HG03025 (cell line): ENCODE results near the gene DENND1A.

ENCODE experiments used
- ATAC-seq: cut with Tn5 transposase; IDR thresholded peaks from one replicate; pipeline ENCODE4 v1.9.1; 2021; ENCODE audit warnings: mild to moderate bottlenecking, moderate library complexity; ENCODE audit not compliant: unreplicated experiment, low FRiP score

Gene DENND1A

DNA sequence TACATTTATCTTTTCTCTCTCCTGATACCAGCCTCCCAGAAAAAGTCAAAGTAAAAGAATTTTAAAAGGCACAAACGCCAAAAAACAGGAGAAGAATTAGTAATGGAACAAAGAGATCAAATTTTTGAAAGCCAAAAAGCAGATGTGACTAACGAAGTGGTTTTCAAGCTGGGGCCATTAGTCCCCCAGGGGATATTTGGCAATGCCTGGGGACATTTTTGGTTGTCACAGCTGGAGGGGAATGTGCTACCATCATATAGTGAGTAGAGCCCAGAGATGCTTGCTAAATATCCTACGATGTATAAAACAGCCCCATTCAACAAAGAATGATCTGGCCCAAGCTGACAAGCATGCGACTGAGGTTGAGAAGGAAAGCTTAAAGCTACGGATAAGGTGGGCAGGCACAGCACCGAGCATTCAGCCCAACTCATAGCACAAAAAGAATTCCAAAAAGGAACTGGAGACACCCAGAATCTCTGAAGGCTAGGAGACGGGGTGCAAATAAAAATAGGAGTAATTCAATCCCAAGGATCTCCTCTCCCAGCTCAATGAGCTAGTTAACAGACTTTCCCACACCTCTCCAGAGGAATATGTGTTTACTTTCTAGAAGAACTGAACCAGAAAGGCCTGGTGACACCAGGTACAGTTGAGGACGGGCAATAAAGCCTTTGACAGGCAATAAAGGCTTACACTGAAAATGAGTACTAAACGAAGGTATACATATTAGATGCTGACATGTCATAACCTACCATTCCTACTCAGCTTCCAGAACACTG is 269.0 kb downstream of the DENND1A start:
- no peak for ATAC-seq

- ATAC-seq = no peak
These were observed 270.6 kb downstream of the DENND1A start for GRCh38 chr9:123659358-123659757.

DNA sequence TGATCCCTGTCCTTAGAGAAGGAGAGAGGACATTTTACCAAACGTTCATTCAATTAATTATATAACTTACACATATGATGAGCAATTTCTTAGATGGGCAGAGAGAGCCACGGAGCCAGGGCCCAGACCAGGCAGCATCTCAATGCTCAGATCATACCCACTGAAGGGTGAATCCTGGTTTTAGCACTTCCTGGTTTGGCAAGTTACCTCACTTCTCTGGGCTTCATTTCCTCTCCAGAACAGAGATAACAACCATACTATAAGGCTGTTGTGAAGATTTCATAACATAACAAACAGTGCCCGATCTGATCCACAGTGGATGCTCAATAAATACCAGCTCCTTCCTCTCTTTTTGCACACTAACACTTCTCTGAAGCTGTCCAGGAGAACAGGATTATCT is 271.1 kb downstream of the DENND1A start:
- ATAC-seq = no peak

DNA sequence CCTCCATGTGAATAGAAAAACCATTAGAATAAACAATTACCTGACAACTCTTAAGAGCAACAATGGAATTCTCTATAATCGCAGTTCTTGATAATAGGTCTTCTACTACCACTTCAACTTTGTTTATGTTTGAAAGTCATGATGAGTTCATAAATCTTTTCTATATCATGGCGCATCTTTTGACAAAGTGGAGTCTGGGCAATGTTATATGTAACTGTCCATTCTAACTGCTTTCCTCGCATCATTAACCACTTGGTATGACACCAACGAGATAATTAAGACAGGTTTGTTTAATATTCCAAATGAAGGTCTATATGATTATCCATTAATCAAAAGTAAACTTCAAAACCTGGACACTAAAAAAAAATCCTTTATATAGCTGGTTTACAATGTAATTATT is 272.0 kb downstream of the DENND1A start:
- no peak for ATAC-seq

DNA sequence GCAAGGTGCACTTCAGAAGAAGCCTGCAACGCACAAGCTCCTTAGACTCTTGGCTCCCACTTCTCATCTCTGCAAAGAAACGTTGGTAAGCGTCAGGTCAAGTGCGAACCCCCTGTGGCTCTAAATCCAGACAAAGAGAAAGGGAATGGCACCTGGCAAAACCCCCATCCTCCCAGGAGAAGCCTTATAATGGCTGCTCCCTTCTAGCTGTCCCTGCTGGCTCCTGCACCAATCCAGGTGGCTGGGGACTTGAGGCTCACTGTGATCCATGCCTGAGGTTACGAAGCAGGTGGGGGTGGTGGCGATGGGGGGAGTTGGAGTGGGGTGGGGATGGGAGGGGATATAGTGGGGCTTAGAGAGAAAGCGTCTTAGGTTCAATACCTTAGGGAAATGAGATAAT is 272.8 kb downstream of the DENND1A start:
- no peak for ATAC-seq

DNA sequence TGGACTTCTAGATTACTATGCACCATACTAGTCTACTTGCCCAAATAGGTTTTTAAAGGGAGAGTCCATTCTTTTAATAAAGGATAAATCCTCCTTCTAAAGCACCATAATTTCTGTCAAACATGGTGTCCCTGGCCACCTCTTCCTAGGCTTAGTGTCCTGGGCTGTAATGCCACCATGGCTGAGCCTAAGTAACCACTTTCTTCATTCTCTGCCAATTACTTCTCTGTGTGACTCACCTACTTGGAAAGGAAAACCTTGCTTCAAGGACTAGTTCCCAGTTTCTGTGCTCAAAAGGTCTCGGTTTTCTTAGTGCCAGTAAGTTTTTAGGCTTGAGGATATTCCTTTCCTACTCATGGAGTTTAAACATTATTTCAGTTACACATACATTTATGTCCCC is 273.4 kb downstream of the DENND1A start:
- ATAC-seq = no peak

DNA sequence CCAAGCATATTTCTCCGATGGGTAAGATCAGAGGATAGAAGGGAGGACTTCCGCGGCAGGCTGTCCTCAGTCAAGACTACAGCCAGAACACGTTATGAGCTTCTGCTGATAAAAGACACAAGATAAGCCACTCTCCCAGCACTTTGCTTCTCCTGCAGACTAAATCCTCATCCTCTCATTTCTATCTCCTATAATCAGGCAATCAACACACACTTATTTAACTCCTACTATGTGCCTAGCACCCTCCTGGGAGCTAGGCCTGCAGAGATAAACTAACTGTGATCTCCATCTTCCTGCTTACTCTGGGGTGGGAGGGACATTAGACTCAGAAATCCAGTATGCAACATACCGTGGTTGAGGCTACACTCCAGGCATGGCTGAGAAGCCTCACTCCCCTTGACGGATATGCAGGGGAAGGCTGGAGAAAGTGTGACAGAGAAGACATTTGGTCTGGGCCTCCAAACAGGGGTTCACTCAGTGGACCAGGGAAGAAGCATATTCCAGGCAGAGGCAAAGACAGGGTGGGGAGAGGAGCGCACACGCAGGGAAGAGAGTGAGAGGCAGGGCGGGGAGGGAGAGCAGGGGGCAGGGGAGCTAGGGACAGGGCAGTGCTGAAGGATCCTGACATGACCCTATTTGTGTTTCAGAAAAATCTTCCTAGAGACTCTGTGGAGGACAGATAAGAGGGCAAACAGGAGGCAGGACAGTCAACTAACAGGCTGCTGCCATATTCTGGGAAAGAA is 274.1 kb downstream of the DENND1A start:
- ATAC-seq = no peak

DNA sequence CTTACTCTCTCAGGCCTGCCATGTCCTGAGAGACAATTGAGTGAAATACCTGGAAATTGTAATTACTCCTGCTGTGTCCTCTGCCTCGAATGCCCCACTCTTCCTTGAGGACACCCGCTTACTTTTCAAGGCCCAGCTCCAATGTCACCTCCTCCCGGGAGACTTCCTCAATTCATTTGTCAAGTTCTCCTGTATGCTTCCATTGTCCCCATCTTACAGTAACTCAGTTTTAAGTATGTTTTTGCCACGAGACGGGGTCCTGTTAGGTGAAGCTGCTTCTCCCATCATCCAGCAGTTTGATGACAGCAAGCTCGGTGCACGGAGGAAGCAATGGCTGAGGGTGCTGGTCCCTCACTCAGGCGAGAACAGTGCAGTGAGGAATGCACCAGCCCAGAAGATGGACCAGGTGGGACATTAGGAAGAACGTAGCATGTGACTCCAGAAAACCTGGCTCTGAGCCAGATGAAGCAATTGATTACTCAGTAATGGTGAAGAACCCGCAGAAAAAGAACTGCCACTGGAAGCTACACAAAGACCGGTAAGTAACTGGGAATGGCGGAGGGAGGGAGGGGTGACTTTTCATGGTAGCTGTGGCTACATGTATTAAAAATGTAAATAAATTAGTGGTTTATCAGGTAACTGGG is 274.8 kb downstream of the DENND1A start:
- no peak for ATAC-seq

GRCh38 chr9:123654218-123654993 is 275.5 kb downstream of the DENND1A start:
- no peak for ATAC-seq

GRCh38 chr9:123652416-123652815 is 277.5 kb downstream of the DENND1A start:
- no peak for ATAC-seq

DNA sequence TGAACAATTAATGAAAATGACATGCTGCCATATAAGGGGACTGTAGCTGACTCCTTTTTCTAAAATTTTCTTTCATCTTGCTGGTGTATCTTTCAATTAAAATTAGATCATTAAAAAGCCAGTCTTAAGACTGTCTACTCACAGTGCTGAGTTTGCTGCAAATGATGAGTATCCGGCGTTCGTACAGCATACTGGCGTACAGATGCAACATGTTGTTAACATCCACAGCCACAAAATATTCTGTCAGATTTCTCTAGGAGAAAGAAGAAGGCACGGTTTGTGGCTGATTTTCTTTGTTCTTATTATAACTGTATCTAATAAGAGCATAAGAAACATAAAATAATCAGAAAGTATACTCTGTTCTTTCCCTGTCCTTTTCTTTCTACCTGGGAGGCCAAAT is 278.1 kb downstream of the DENND1A start:
- ATAC-seq = no peak

GRCh38 chr9:123651273-123651672 is 278.7 kb downstream of the DENND1A start:
- ATAC-seq = no peak

- no peak for ATAC-seq
These were observed 280.0 kb downstream of the DENND1A start for GRCh38 chr9:123649909-123650308.

DNA sequence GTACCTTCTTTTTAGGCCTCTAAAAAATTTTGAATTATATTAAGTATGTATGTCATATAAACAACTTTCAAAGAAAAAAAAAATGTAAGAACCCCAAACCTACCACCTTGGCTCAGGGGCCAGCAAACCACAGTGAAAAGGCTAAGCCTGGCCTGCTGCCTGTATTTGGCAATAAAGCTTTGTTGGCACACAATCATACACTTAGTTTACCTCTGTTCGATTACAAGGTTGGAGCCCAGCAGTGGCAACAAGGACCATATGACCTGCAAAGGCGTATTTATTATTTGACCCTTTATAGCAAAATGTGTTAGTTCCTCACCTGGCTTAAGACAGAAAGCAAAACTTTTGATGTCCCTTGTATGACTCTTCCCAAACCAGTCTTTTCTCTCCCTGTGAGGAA is 282.8 kb downstream of the DENND1A start:
- ATAC-seq = no peak

DNA sequence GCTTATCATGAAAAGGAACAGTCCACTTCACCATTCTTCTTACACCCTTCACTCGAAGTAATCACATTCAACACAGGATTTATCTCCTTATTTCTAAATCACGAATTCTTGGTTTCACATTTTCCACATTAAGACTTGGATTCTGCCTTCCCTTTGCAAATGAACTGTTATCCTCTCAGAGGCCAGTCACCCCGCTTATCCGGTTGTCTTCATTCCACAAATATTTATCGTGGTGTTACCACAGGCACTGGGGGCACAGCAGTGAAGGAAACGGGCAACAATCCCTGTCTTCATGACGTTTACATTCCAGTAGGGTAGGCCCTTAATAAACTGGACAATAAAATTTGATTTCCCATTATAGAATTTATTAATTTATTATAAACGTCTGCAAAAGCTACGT is 284.2 kb downstream of the DENND1A start:
- no peak for ATAC-seq

- ATAC-seq = no peak
These were observed 284.8 kb downstream of the DENND1A start for GRCh38 chr9:123645126-123645525.

GRCh38 chr9:123643518-123643917 is 286.4 kb downstream of the DENND1A start:
- ATAC-seq = no peak

GRCh38 chr9:123642291-123643278 is 287.3 kb downstream of the DENND1A start:
- ATAC-seq = no peak

DNA sequence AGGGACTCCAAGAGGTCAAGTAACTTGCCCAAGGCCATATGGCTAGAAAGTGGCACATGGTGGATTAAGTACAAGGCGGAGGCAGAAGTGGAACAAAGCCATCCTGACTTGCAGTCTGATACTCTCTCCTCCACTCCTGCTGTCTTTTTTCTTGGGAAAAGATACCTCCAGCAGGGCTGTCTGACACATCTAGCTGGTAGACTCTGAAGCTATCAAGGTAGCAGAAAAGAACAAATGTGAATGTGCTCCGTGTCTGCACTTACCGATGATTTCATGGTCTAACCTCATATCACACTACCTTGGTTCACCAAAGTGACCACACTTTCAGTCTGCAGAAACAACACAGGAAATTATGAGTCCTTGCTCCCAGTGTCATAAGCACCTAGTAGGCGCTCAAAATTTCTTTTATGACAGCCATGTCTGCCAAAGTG is 289.1 kb downstream of the DENND1A start:
- ATAC-seq = no peak

DNA sequence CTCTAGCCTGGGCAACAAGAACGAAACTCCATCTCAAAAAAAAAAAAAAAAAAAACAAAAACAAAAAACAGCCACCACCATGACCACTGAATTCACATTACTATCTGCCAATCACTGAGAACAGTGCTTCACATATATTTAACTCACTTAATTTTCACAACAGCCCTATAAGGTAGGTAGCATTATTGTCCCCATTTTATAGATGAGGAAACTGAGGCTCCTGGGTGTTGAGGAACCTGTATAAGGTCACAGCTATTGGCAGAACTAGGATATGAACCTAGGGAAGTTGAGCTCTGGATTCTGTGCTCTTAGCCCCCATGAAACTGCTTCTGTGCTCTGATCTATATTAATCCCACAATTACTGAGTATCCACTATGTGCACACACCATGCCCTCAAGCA is 290.2 kb downstream of the DENND1A start:
- ATAC-seq = no peak
